Fibroblast of lung (primary cell): ENCODE data around the gene TLX1.

Source experiments
- EZH2 ChIP-seq: IDR thresholded peaks from 2 replicates; pipeline ENCODE4 v1.5.1; 2012; ENCODE audit warnings: low read length, control low read depth, mild to moderate bottlenecking; ENCODE audit errors: missing control alignments
- TF ChIP-seq, protein P1 (sequence below), 2 donors: IDR thresholded peaks in 1 of 2; conservative IDR thresholded peaks in 1 of 2; 1 replicate in 1 of 2; 2 replicates in 1 of 2; pipeline ENCODE4 v1.5.1; 2011 to 2012; ENCODE audit warnings: low read length in 2 of 2, control low read depth in 1 of 2, inconsistent platforms in 1 of 2, low read depth in 1 of 2, mild to moderate bottlenecking in 1 of 2

DNA sequence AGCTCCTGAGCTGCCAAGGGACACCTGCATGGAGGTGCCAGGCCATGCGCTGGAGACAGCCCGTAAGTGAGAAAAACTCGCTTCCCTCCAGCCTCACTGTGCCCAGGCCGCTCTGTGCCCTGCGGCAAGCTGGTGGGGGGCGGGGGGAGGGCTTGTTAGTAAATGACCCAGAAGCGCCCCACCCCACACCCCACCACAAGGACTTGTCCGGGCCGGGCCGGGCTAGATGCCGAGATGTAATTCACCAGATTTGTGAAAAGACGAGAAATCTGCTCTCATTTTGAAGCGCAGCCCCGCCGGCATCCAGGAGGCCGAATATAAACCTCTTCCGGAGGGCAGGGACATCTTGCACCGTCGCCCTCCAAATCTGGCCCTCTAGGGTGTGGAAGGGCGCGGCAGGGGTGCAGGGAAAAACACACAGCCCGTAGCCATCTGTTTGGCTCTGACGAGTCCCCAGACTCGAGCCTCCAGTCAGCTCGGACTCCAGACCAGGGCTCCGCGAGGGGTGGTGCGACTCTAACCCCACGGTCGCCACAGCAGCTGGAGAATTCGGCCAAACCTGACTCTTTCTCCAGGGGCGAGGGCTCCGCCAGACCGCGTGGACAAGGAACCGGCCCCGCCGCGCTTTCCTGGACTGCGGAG is 14.8 kb downstream of the TLX1 start:
- TF ChIP-seq, protein P1, sequence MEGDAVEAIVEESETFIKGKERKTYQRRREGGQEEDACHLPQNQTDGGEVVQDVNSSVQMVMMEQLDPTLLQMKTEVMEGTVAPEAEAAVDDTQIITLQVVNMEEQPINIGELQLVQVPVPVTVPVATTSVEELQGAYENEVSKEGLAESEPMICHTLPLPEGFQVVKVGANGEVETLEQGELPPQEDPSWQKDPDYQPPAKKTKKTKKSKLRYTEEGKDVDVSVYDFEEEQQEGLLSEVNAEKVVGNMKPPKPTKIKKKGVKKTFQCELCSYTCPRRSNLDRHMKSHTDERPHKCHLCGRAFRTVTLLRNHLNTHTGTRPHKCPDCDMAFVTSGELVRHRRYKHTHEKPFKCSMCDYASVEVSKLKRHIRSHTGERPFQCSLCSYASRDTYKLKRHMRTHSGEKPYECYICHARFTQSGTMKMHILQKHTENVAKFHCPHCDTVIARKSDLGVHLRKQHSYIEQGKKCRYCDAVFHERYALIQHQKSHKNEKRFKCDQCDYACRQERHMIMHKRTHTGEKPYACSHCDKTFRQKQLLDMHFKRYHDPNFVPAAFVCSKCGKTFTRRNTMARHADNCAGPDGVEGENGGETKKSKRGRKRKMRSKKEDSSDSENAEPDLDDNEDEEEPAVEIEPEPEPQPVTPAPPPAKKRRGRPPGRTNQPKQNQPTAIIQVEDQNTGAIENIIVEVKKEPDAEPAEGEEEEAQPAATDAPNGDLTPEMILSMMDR (conservative IDR thresholded peaks at IDR 0.05 in 1 of 2, IDR thresholded peaks at IDR 0.05 in 1 of 2; ENCODE audit: low read depth in 1 of 2, low read length in 2 of 2), result no peak
- TF ChIP-seq EZH2, result peak; percentile 20
